B cell (primary cell): ENCODE measurements around the gene ST6GALNAC1. TPM values are rescaled to one million over a fixed set of nuclear protein-coding genes. Genes with fewer than 3 reads are reported as not detected.
A peak's percentile ranks its signal among the peaks of the same experiment; 100 is the strongest.

Experiments used
- ATAC-seq: fragments of 200-7000 bp; cut with Tn5 transposase; one replicate; pipeline ENCODE4 v1.10.0; 2021; ENCODE audit warnings: low read depth, mild to moderate bottlenecking, moderate number of reproducible peaks, moderate library complexity
- CTCF ChIA-PET: fragments of 350-600 bp; sonication (Branson Sonifier 250); formaldehyde crosslinking; loops from one replicate; lab custom pipeline; 2021; ENCODE audit warnings: antibody characterized with exemption, inconsistent platforms; lab: Charles Lee
- POLR2A ChIA-PET: fragments of 350-600 bp; sonication (Branson Sonifier 250); formaldehyde crosslinking; loops from one replicate; lab custom pipeline; 2021; ENCODE audit warnings: antibody characterized with exemption; lab: Charles Lee
- DNase-seq: peaks from one replicate; pipeline ENCODE4 v3.0.0; 2013
- H2AFZ ChIP-seq: 2 replicates; pipeline ENCODE4 v1.6.1; 2012; ENCODE audit warnings: mild to moderate bottlenecking, low read depth, low read length; ENCODE audit not compliant: insufficient read depth, poor library complexity, severe bottlenecking
- H3K27ac ChIP-seq, 2 donors: 1 replicate in 1 of 2; 2 replicates in 1 of 2; pipeline ENCODE4 v1.5.1; 2012 to 2013; ENCODE audit warnings: low read length in 2 of 2, mild to moderate bottlenecking in 2 of 2, moderate library complexity in 1 of 2
- H3K27me3 ChIP-seq, 4 experiments: fragments of 200-600 bp in 1 of 4; sonication (generic) in 1 of 4; replicated peaks in 1 of 4; 1 replicate in 2 of 4; 2 replicates in 2 of 4; pipeline versions ENCODE4 v1.6.1 to v1.7.0; 2013 to 2016; ENCODE audit warnings: low read length in 3 of 4, mild to moderate bottlenecking in 2 of 4, mixed read lengths in 1 of 4, moderate library complexity in 1 of 4; ENCODE audit not compliant: insufficient read depth in 4 of 4, control insufficient read depth in 3 of 4; ENCODE audit errors: control extremely low read depth in 1 of 4
- H3K36me3 ChIP-seq, 2 experiments: replicated peaks in 1 of 2; 1 replicate in 1 of 2; 2 replicates in 1 of 2; pipeline versions ENCODE4 v1.6.1 to v1.7.1; 2013; ENCODE audit warnings: low read length in 1 of 2; ENCODE audit not compliant: insufficient read depth in 2 of 2, control insufficient read depth in 1 of 2; ENCODE audit errors: control extremely low read depth in 1 of 2, extremely low read depth in 1 of 2
- H3K4me1 ChIP-seq, 2 donors: fragments of 200-600 bp in 1 of 2; sonication (generic) in 1 of 2; 1 replicate in 1 of 2; 2 replicates in 1 of 2; pipeline versions ENCODE4 v1.5.1 to v1.6.1; 2013 to 2017; ENCODE audit warnings: low read length in 2 of 2; ENCODE audit not compliant: control insufficient read depth in 2 of 2, insufficient read depth in 2 of 2
- H3K4me2 ChIP-seq: replicated peaks from 2 replicates; pipeline ENCODE3; 2012; ENCODE audit warnings: mild to moderate bottlenecking, low read depth, low read length; ENCODE audit not compliant: poor library complexity, severe bottlenecking
- H3K4me3 ChIP-seq, 5 experiments: fragments of 200-600 bp in 1 of 5; sonication (generic) in 1 of 5; 1 replicate in 3 of 5; 2 replicates in 2 of 5; pipeline versions ENCODE4 v1.5.1 to v1.7.0; 2011 to 2016; ENCODE audit warnings: low read length in 4 of 5, mild to moderate bottlenecking in 4 of 5, low read depth in 2 of 5, control low read depth in 1 of 5, moderate library complexity in 1 of 5; ENCODE audit not compliant: insufficient read depth in 1 of 5; ENCODE audit errors: control extremely low read depth in 1 of 5, extremely low read depth in 1 of 5
- H3K79me2 ChIP-seq: fragments of 200-600 bp; sonication (generic); one replicate; pipeline ENCODE4 v1.6.0; 2016; ENCODE audit warnings: low read length; ENCODE audit not compliant: control insufficient read depth, insufficient read depth
- H3K9ac ChIP-seq: fragments of 200-600 bp; sonication (generic); 2 replicates; pipeline ENCODE4 v1.6.1; 2017; ENCODE audit warnings: mild to moderate bottlenecking, low read length, moderate library complexity
- H3K9me3 ChIP-seq, 3 donors: one replicate each; pipeline versions ENCODE4 v1.6.1 to v1.7.1; 2013; ENCODE audit warnings: low read length in 2 of 3; ENCODE audit not compliant: control insufficient read depth in 2 of 3, insufficient read depth in 1 of 3; ENCODE audit errors: control extremely low read depth in 1 of 3
- H4K20me1 ChIP-seq: 2 replicates; pipeline ENCODE4 v1.6.0; 2012; ENCODE audit warnings: mild to moderate bottlenecking, low read length; ENCODE audit not compliant: insufficient read depth, control insufficient read depth, poor library complexity, severe bottlenecking
- H3K27ac Mint-ChIP-seq: one replicate; pipeline ENCODE4 v1.8.0; 2021; ENCODE audit warnings: mixed read lengths
- H3K27me3 Mint-ChIP-seq: one replicate; pipeline ENCODE4 v1.8.0; 2021; ENCODE audit warnings: mixed read lengths
- H3K4me1 Mint-ChIP-seq: one replicate; pipeline ENCODE4 v1.8.0; 2021; ENCODE audit warnings: mixed read lengths
- H3K4me3 Mint-ChIP-seq: one replicate; pipeline ENCODE4 v1.8.0; 2021; ENCODE audit warnings: mixed read lengths
- H3K9me3 Mint-ChIP-seq: one replicate; pipeline ENCODE4 v1.8.0; 2022; ENCODE audit warnings: mixed read lengths; ENCODE audit not compliant: insufficient read depth
- EZH2 ChIP-seq: IDR thresholded peaks from 2 replicates; pipeline ENCODE4 v1.6.1; 2012; ENCODE audit warnings: borderline replicate concordance, low read depth, mild to moderate bottlenecking, moderate library complexity, low read length; ENCODE audit not compliant: insufficient read depth, poor library complexity, severe bottlenecking
- WGBS: methylation state at CpG from one replicate; pipeline ENCODE4 v1.1.5; 2013; ENCODE audit warnings: missing lambda C conversion rate; ENCODE audit not compliant: insufficient coverage; 5-methylcytosine and 5-hydroxymethylcytosine counted together
- intact Hi-C: fragments of 100-400 bp; cut with micrococcal nuclease; formaldehyde crosslinking; loops from one replicate; pipeline ENCODE4 v1.10.0; 2022
- polyA plus RNA-seq: library from polyadenylated mRNA; depleted of rRNA; stranded (reverse); fragments of >200 nt; gene quantifications from 2 replicates; pipeline ENCODE4 v1.2.3, GENCODE V29; 2012
- total RNA-seq, 2 donors: library from RNA; stranded (reverse); fragments of 120-200 nt in 1 of 2; gene quantifications; 1 replicate in 1 of 2; 2 replicates in 1 of 2; pipeline versions ENCODE4 v1.2.3 to v1.2.4, GENCODE V29; 2013 to 2022
- TF ChIP-seq, protein P1 (sequence below): fragments of 200-600 bp; IDR thresholded peaks from one replicate; pipeline ENCODE4 v1.8.0; 2022; ENCODE audit warnings: antibody characterized with exemption, mild to moderate bottlenecking

Gene ST6GALNAC1
- total and polyA plus RNA-seq, 2 donors (not counting 1 experiment from before 2014, with no cell fraction given): not detected

DNA sequence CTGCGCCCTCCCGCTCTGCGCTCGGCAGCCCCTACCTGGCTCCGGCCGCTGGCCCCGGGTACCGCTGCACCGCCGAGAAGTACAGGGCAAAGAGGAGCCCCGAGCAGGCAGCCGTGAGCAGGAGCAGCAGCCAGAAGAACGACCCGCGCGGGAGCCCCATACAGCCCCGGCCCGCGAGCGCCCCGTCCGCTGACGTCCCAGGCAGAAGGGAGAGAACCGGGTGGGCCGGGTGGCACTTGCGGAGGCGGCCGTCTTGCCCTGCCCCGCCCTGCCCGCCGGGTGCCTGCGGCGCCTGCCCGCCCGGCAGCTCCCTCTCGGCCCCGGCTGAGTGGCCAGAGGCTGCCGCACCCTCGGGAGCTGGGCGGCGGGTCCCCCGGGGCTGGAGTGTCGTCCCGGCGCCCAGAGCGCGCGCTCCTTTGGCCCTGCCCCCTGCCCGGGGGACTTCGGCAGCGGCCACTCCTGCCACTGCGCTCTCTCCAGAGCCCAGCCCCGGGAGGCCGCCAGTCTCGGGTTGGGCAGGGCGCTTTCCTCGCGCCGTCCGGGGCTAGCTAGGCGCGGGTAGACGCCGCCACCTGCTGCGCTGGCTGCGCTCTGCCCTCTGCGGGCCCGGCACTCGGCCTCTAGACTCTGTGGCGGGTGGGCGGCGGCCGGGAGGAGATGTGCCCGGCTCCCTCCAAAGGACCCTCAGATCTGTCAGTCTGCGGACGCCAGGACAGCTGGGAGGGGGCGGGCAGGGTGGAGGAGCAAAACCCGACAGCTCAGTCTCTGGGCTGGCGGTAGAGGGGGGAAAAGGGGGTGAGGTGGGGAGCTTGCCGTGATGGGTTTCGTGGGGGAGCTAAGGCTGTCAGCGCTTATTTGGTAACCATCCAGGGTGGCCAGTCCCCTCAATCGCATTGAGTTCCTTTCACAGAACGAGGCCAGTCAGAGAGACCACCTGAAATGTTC is 57.6 kb downstream of the ST6GALNAC1 start, which contains the start of gene ST6GALNAC2:
Gene ST6GALNAC2 (minus strand): TSS at position 212 of the 945 bp plus-strand sequence. CDS start 52 bp downstream, at position 160.
- H3K27ac Mint-ChIP-seq: no peak within 1 kb of the TSS
- H3K4me3 Mint-ChIP-seq: peak within 1 kb of the TSS; percentile 88
- H3K27me3 Mint-ChIP-seq: peaks cover 43% of the 10 kb centered on the region
- ChIA-PET CTCF (interaction anchor here (0.6 to 2.9 kb wide), 11 partner anchors 15 to 63 kb away, joined by 3 to 13 read pairs (median 4); no protein-coding TSS in a partner anchor), POLR2A (interaction anchor here (0.5 to 1.3 kb wide), 5 partner anchors 29 to 1312 kb away, joined by 3 read pairs; no protein-coding TSS in a partner anchor)
- WGBS: under 1% methylated on average over 82 of the region's 84 CpGs
- DNase-seq: peak; percentile 66
- Histone ChIP-seq H3K79me2 (no peaks in the 10 kb centered on the region), H3K27me3 (peaks cover 0 to 38% (median 20%) of the 10 kb centered on the region in 4 experiments), H3K4me1 (peaks cover 21% of the 10 kb centered on the region in 2 donors), H3K4me3 (peak within 1 kb of the TSS; percentile 45 to 77 (median 57)), H2AFZ (peak within 1 kb of the TSS; percentile 89), H3K4me2 (peak within 1 kb of the TSS; percentile 98), H4K20me1 (no peaks in the 10 kb centered on the region), H3K9ac (peak within 1 kb of the TSS; percentile 71), H3K36me3 (no peaks in the 10 kb centered on the region), H3K27ac (no peak within 1 kb of the TSS), H3K9me3 (no peaks in the 10 kb centered on the region)
- peaks cover 12% of the 10 kb centered on the region for H3K4me1 Mint-ChIP-seq
- no peaks in the 10 kb centered on the region for H3K9me3 Mint-ChIP-seq
- ATAC-seq: peak; percentile 76
- intact Hi-C loops: loop anchor here (2.0 kb wide), 1 partner anchor 29 kb away; no protein-coding TSS in a partner anchor
- no peak for TF ChIP-seq EZH2
- TF ChIP-seq, protein P1, sequence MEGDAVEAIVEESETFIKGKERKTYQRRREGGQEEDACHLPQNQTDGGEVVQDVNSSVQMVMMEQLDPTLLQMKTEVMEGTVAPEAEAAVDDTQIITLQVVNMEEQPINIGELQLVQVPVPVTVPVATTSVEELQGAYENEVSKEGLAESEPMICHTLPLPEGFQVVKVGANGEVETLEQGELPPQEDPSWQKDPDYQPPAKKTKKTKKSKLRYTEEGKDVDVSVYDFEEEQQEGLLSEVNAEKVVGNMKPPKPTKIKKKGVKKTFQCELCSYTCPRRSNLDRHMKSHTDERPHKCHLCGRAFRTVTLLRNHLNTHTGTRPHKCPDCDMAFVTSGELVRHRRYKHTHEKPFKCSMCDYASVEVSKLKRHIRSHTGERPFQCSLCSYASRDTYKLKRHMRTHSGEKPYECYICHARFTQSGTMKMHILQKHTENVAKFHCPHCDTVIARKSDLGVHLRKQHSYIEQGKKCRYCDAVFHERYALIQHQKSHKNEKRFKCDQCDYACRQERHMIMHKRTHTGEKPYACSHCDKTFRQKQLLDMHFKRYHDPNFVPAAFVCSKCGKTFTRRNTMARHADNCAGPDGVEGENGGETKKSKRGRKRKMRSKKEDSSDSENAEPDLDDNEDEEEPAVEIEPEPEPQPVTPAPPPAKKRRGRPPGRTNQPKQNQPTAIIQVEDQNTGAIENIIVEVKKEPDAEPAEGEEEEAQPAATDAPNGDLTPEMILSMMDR: peak; percentile 27
